Fibroblast of skin of scalp (primary cell): Measurements from ENCODE around the gene TRIO. TPM values are rescaled to one million over a fixed set of nuclear protein-coding genes. Genes with fewer than 3 reads are reported as not detected.
"Not testable (repeated sequence)": the region's sequence is repeated elsewhere in the genome, so short reads cannot be mapped to it uniquely, and the experiment has no call there.

ENCODE experiments used
- DNase-seq: peaks from one replicate; pipeline ENCODE4 v3.0.0-alpha.2; 2013
- polyA plus RNA-seq, 2 experiments: library from polyadenylated mRNA; unstranded; fragments of 120-200 nt; gene quantifications; one replicate each; pipeline ENCODE4 v1.2.1, GENCODE V29; 2013; ENCODE audit not compliant: insufficient read length in 2 of 2

TRIO gene
- 153 TPM for polyA plus RNA-seq (2013, experiment 1 of 2; ENCODE audit: insufficient read length)
- 151 TPM for polyA plus RNA-seq (2013, experiment 2 of 2; ENCODE audit: insufficient read length)

DNA sequence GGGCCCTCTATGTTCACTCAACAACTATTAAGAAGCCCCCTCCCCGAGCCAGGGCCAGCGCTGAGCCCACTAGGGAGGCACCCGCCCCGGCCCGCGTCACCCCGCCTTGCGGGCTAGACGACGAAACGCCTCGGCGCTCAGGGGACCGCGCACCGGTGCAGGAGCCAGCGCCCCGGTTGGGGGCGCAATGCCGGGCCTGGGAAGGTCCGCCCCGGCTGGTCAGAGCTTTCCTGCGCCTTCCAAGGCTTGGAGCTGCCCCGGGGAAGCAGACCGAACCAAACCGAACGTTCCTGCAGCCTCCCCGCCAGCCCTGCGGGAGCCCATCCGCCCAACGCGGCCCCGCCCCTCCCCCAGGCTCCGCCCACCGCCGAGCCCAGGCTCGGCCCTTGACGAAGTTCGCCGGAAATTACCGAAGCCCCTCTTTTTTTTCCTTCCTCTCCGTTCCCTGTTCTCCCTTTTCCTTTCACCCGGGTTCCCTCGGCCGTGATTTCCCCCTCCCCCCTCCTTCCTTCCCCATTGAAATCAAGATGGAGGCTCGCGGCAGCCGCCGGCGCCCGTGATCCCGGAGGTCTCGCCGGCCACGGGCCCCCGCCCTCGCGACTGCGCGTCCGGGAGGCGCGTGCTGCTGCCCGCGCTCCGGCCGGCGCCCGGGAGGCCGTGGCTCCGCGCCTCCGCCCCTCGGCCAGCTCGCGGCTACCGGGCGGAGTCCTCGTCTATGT lies at the start of gene TRIO:
Gene TRIO, plus strand, starts transcription at position 516 of the 719 bp plus-strand sequence. CDS start 384 bp downstream, outside the sequence.
- peak; percentile 96 for DNase-seq

DNA sequence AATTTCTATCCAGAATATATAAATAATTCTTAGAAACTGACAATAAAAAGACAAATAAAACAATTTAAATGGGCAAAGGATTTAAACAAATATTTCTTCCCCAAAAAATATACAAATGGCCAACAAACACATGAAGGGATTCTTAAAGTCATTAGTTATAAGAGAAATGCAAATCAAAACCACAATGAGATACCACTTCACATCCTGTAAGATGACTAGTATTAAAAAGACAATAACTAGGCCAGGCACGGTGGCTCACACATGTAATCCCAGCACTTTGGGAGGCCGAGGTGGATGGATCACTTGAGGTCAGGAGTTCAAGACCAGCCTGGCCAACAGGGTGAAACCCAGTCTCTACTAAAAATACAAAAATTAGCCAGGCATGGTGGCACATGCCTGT lies 45.8 kb upstream of the TRIO start:
- DNase-seq = not testable (repeated sequence)

DNA sequence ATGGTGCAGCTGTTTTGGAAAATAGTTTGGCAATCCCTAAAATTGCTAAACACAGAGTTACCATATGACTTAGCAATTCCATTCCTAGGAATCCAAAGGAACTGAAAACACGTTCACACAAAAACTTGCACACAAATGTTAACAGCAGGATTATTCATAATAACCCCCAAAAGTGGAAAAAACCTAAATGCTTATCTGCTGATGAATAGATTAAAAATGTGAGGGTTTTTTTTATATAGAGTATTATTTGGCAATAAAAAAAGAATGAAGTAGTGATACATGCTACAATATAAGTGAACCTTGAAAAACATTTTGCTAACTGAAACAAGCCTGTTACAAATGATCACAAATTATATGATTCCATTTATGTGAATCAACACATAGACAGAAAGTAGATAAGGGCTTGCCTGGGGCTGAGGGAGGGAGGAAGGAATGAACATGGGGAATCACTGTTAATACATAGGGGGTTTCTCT lies 45.1 kb upstream of the TRIO start:
- DNase-seq = peak; percentile 88

DNA sequence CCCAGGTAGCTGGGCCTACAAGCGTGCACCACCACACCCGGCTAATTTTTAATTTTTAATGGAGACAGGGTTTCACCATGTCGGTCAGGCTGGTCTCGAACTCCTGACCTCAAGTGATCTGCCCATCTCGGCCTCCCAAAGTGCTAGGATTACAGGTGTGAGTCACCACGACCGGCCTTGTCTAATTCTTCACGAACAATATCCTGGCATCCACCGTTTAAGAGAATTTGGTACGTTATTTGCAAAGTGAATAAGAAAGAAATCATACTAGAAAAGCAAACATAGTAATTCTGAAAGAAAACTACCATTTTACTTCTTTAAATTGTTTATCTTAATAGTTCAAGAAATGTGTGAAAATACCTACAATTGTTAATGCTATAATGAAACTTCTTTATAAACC lies 42.9 kb upstream of the TRIO start:
- no peak for DNase-seq

DNA sequence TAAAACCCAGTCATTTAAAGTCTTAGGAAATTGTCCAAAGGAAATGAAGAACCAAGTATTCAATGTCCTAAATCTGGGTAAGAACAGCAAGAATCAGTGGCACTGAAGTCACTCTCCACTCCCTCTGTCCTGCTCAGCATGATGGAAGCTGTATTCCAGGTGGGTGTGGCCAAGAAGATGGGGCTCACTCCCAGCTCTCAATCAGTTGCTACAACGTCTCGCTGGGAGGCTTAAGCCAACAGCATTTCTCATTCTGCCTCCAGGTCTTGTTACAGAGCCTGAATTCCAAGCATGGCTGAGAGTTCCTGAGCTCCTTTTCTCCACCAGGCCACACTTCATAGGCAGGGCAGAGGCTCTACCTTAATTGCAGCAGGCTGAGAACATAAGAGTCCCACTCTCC lies 41.2 kb upstream of the TRIO start:
- DNase-seq = peak; percentile 76

DNA sequence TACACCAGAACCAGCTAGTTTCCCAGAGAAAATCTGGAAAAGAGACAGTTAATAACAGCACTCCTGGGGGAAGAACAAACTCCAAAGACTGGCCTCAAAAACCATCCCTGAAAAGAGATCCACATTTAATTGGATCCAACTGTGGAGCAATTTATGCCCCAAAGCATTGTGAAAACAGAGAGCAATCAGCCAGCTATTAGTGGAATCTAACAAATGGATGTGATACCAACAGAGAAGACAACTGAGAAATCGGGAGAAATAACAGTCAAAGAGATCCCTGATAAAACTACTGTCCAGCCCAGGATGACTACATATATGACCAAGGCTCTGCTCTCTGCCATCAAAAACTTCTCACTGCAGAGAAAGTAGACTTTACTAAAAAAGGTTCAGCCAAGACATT lies 40.5 kb upstream of the TRIO start:
- DNase-seq = peak; percentile 67

DNA sequence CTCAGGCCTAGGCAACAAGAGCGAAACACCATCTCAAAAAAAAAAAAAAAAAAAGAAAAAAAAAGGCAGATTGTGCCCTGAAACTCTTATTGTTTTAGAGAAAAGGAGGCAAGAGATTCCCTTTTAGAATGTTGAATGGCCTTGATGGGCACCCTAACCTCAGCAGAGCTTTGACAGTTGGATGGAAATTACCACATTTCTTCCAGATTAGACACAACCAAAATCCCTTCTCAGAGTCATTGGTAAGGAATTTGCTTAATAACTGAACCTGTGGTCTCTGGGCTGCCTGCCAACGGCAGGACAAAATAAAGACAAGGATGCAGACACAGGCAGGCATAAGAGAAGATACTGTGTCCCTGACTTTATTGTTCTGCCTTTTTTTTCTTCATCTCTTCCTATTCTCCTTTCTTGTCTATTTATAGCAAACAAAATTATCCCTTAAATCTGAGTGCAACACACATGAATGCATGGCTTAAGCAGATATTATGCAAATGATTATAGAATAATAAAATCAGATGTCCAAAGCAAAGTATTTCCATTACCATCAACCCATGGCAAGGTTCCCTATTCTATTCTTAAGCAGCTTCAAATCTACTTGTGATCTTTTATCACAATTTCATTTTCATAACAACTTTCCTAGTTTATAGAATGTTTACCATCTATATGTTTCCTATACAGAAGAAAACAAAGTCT lies 37.3 kb upstream of the TRIO start:
- DNase-seq = peak; percentile 96

DNA sequence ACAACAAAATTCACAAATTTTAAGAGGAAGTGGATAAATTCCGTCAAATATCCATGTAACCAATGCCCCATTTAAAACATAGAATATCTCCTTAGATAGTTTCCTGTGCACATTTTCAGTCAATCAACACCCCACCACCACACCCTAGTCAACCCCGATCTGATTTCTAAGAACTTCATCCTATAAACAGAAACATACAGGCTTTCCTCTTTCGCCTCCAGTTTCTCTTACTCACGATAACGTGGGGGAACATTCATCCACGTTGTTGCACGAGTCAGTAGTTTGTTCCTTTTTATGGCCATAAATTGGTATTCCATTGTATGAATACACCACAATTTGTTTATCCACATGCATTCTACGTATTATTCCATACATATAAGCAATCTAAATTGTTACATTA lies 35.6 kb upstream of the TRIO start:
- no peak for DNase-seq

DNA sequence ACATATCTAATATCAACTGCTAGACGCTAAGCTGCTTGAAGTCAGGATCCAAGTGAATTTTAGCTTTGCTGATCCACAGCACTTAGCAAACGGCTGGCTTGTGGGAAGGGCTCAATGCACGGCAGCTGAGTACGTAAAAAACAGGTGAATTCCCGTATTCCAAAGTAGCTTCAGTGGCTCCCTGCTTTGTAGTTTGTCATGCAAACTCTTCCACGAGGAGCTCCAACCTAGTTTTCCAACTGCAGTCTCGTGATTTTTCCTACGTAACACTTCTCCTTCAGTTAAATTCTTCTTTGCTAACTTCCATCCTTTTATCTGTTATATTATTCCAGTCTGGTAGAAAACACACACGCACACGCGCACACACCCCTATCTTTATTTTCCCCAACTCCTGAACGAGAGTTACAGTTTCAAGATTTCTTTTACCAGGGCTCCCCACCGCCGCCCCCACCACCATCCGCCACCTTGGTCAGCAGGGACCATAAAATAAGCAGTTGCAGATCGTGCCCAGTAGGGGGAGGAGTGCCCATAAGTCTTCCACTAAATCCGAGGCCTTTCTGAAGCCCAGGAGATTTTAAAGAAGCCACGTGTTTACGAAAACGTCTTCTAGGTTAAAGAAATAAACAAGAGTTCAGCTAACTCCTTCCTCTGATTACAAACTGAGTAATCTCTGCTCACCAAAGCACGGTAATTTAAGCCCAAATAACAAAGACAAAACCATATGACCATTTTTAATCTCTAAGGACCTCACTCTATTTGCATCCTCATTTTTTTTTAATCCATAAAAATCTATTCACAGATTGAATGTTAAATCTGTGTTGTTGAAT lies 34.8 kb upstream of the TRIO start:
- peak; percentile 81 for DNase-seq

DNA sequence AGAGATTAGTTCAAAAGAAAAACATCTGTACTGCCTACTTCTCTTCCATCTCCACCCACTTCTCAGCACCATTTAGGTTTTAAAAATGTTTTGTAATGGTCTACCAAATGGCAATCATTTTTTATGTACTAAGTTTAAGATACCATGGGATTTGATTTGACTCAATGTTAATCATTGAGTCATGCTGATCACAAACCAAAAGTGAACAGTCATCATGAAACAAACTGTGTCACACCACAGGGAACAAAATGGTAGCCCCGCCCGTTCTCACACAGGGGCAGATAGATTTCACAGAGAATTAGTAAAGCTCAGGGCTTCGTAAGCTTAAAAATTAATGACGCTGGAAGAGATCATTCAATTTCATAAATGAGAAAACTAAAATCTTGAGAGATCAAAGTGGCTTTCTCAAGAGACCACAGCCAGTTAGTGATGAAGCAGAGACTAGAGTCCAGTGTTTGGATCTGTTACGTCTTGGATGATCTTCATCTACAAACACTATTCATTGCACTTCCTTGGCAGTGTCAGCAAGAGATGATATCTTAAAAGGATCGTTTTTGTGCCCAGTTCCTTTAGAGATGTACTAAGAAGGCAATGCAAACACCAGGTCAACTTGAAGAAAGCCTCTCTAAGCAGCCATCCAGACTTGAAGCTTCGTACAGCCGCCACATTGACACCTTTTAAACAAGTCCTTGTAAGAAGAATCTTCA lies 33.9 kb upstream of the TRIO start:
- peak; percentile 78 for DNase-seq

DNA sequence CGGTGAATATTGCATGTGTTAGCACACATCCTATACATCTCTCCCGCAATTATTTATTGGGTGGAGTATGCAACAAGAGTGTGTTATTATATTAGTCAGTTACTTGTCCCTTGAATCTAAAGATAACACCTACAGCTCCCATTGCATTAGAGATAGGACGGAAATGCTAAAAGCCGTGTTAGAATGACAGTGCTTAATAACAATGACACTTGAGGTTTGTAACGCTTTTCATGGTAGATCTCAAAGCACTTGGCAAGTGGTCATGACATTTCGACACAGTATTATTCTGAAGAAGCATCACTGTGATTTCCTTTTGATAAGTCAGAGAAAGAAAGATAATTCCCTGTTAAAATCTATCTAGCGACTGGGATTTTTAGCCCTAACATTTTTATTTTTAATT lies 33.4 kb upstream of the TRIO start:
- DNase-seq = no peak

DNA sequence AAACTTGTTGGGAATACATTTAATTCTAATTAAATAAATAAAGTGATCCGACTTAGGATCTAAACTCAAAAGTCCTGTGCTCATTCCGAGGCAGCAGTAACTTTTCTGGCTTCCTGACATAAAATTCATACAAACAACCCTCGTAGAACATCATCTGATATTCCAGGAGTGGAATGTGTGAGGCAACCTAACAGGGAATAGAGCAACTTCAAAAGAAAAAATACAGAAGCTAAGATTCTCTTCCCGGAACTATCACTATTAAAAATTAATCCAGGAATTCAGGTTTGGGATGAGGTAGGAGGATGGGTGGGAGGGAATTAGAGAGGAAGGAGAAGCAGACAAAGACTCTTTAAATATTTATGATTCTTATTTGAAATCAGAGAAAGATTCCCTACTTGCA lies 32.9 kb upstream of the TRIO start:
- DNase-seq = no peak

DNA sequence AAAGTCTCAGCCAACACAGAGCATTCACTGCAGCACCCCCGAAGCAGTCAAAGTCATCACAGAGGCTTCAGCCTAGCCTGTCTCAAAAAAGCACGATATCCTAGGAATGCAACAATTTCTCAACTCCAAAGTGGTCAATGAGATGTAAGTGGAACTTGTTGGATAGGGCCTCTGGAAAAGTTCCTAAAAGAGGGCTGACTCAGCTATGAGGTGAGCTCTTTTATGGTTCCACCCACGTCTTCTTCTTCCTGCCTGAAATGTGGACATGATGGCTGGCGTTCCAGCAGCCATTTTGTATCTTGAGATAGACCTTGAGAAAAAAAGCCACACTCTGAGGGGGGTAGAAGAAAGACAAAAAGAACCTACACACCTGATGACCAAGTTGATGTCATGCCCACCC lies 32.5 kb upstream of the TRIO start:
- DNase-seq = peak; percentile 84

DNA sequence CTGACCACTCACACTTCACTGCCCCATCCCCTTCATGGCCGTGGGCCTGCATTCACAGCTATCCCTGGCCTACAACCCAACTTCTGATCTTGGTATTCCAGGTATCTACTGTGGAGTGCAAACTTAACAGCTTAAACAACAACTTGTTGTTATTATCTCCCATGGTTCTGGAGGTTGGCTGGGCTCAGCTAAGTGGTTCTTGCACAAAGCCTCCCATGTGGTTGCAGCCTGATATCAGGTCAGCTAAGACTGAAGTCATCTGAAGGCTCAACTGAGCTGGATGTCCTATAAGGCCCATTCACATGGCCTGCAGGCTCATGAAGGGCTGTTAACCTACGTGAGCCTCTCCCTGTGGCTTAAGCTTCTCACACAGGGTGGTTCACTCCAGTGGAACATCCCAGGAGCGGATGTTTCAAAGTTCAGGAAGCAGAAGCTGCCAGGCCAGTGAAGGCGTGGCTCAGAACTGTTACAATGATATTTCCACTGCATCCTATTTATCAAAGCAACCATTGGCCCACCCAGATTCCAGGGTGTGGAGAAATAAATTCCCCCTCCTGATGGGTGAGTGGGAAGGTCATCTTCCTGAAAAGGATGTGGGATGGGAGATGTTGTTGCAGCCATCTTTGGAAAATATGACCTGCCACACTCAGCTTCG lies 30.0 kb upstream of the TRIO start:
- DNase-seq = no peak

DNA sequence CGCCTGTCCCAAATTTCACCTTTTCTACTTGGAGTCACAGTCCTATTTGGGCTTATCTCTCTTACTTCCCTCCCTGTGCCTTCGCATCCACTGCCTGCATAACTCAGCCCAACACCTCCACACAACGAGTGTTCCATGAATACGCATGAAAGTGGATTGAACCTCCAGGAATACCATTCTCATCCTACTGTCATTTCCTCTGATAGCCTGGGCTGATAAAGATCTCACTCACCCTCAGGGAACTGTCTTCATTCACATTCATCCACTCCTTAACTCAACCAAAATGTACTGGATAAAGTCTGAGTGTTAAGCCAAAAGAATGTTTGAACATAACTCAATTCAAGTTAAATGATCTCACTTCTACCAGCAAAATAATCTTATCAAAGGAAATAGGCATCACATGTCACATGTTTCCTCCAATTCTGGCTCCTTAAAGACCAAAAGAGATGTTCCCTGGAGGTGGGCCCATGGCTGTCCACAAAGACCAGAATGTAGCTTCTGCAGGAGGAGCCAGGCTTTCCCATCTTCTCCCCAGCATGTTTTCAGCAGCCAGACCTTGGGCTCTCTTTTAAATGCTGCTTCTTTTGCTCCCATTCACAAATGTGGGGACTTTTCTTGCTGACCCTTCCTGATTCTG lies 28.4 kb upstream of the TRIO start:
- peak; percentile 53 for DNase-seq

DNA sequence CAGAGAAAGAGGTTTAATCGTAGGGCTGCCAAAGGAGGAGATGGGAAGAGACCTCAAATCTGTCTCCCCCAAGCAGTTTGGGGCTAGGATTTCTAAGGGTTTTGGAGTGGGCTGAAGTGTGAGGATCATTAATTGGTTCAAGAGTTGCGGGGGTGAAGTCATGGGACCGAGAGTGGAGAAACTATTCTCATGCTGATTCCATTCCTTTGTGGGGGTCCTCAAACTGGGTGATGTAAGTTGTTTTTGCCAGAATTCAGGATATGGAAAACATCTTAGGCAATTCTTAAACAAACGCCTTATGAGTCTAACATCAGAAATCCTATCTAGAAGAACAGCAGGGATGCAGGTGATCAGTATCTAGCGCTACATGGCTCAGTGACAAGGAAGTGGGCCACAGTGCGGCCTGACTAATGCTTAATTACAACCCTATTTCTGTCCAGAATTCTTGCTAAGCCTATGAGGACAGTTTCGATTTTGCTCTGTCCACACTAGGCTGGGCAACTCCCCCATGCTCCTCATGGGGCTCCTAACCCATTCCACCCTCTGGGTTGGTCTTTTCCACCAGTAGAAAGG lies 27.7 kb upstream of the TRIO start:
- DNase-seq = no peak

DNA sequence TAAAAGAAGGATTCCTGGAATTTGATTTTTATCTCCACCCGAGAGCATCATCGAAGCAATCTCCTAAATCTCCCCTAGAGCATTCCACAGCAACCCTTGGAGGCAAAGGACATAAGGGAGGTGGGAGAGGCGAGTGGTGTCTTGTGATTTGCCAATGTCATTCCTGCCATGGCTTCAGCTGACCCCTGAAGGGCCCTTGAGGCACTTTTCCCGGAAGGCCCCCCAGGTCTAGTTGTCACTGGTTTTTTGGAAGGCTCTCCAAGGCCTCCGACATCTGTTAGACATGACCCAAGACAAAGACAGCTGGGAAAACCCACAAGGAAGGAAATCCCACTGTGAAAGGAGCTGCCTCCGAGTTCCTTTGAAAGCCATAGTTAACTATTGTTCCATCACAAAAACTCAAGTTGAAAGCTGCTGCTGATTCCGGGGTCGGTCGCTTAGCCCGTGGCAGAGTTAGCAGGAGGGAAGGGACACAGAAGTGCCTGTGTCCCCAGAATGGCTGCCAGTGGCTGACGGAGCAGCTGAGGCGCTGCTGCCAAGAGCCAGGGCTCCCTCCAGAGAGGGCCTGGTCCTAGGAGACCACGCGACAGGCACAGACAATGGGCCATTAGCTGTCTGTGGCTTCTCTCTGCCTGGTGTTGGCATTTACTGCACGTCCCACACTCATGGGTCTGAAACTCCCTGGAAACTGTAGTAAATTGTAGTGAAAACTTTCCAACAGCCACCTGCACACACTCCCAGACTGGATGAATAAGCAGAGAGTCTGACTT lies 24.4 kb upstream of the TRIO start:
- DNase-seq = peak; percentile 24

DNA sequence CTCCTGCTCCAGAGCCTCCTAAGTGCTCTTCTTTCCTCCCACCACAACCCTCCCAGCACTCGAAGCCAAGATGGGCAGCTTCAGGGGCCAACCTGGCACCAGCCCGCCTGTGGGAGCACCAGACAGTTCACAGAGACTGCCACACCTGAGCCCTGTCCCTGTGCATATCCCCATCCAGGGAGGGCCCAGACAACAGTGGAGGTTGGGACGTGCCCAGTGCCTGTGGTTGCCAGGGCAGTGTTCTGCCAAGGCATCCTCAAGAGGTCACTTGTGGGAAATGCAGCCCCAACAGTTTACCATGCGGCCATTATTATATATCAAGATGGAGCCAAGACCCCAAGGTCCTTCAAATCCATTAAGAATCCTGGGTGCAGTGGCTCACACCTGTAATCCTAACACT lies 23.0 kb upstream of the TRIO start:
- no peak for DNase-seq

DNA sequence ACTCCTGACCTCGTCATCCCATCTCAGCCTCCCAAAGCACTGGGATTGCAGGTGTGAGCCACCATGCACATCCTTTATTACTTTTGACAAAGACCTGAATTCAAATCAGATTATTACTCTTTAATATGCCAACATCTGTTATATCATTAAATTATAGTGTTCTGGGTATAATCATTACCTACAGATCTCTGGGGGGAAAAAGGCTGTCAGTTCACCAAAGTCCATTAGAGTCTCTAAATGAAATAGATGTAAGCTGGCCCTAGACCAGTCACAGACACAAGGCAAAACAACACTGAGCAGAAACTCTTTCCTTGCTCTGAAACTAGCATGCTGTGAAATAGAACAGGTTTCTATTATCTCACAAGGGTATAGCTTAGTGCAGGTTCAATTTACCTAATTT lies 21.6 kb upstream of the TRIO start:
- no peak for DNase-seq

DNA sequence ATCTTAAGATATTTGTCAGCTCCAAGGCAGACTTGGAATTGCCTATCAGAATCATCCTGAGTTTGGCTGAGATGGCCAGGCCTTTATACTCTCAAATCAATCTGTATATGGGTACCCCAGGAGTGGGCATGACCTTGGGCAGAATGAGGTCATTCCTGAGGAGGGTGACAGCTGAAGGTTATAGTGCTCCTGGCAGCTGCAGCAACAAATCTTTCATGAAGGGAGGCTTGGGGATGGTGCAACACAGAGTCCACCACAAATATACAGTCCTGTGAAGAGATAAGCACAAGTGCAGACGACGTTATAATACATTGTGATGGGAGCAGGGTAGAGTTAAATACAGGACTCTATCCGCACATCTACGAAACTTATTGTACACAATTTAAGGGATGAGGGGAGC lies 21.1 kb upstream of the TRIO start:
- no peak for DNase-seq
